Keratinocyte (primary cell): ENCODE results near the gene NKX3-2. TPM values are rescaled to one million over a fixed set of nuclear protein-coding genes. Genes with fewer than 3 reads are reported as not detected.
A peak's percentile ranks its signal among the peaks of the same experiment; 100 is the strongest.

Experiments used
- DNase-seq: peaks from one replicate; pipeline ENCODE4 v3.0.0-alpha.2; 2011; ENCODE audit warnings: low read depth, missing footprints, low spot score
- FAIRE-seq: peaks from 2 replicates; lab custom pipeline; 2011; peaks lifted over from hg19 to GRCh38; lab: Jason Lieb, UNC
- H2AFZ ChIP-seq: 2 replicates; pipeline ENCODE4 v1.6.0; 2012; ENCODE audit warnings: low read length, control low read depth, inconsistent platforms; ENCODE audit not compliant: control insufficient read depth
- H3K27ac ChIP-seq: 2 replicates; pipeline ENCODE4 v1.5.1; 2011; ENCODE audit warnings: low read length; ENCODE audit not compliant: control insufficient read depth, insufficient read depth
- H3K27me3 ChIP-seq: 3 replicates; pipeline ENCODE4 v1.6.0; 2011; ENCODE audit warnings: low read length; ENCODE audit not compliant: control insufficient read depth, insufficient read depth; ENCODE audit errors: extremely low read depth
- H3K36me3 ChIP-seq, 2 experiments: 2 replicates in 1 of 2; 3 replicates in 1 of 2; pipeline ENCODE4 v1.5.1; 2011; ENCODE audit warnings: low read length in 2 of 2, mild to moderate bottlenecking in 1 of 2; ENCODE audit not compliant: control insufficient read depth in 2 of 2, insufficient read depth in 2 of 2; ENCODE audit errors: extremely low read depth in 1 of 2
- H3K4me1 ChIP-seq: 3 replicates; pipeline ENCODE4 v1.5.1; 2011; ENCODE audit warnings: low read length; ENCODE audit not compliant: control insufficient read depth, insufficient read depth; ENCODE audit errors: extremely low read depth
- H3K4me2 ChIP-seq: 3 replicates; pipeline ENCODE4 v1.6.0; 2011; ENCODE audit warnings: low read depth, low read length; ENCODE audit not compliant: control insufficient read depth, insufficient read depth; ENCODE audit errors: extremely low read depth
- H3K4me3 ChIP-seq, 3 experiments: fragments of 200-600 bp in 1 of 3; sonication (generic) in 1 of 3; 2 replicates in 2 of 3; 3 replicates in 1 of 3; pipeline ENCODE4 v1.5.1; 2011 to 2016; ENCODE audit warnings: low read length in 3 of 3, mild to moderate bottlenecking in 3 of 3, control low read depth in 2 of 3, inconsistent platforms in 1 of 3, low read depth in 1 of 3, mixed read lengths in 1 of 3, mixed run types in 1 of 3, moderate library complexity in 1 of 3; ENCODE audit not compliant: control insufficient read depth in 2 of 3, insufficient read depth in 2 of 3; ENCODE audit errors: extremely low read depth in 1 of 3
- H3K79me2 ChIP-seq: 2 replicates; pipeline ENCODE4 v1.6.0; 2012; ENCODE audit warnings: low read length; ENCODE audit not compliant: control insufficient read depth, insufficient read depth
- H3K9ac ChIP-seq: 3 replicates; pipeline ENCODE4 v1.6.0; 2011; ENCODE audit warnings: low read length; ENCODE audit not compliant: control insufficient read depth, insufficient read depth; ENCODE audit errors: extremely low read depth
- H3K9me1 ChIP-seq: 3 replicates; pipeline ENCODE4 v1.6.0; 2011; ENCODE audit warnings: low read length; ENCODE audit not compliant: control insufficient read depth, insufficient read depth; ENCODE audit errors: extremely low read depth
- H3K9me3 ChIP-seq: 2 replicates; pipeline ENCODE4 v1.5.1; 2012; ENCODE audit warnings: low read depth, low read length; ENCODE audit not compliant: control insufficient read depth
- H4K20me1 ChIP-seq: 3 replicates; pipeline ENCODE4 v1.6.0; 2011; ENCODE audit warnings: low read length; ENCODE audit not compliant: control insufficient read depth, insufficient read depth; ENCODE audit errors: extremely low read depth
- CTCF ChIP-seq, 3 experiments: IDR thresholded peaks in 1 of 3; conservative IDR thresholded peaks in 1 of 3; optimal IDR thresholded peaks in 1 of 3; 2 replicates in 2 of 3; 3 replicates in 1 of 3; pipeline versions ENCODE3 to v1.5.1; 2011; ENCODE audit warnings: low read length in 3 of 3, mild to moderate bottlenecking in 3 of 3, moderate library complexity in 2 of 3, control low read depth in 1 of 3, inconsistent platforms in 1 of 3; ENCODE audit not compliant: insufficient read depth in 2 of 3; ENCODE audit errors: extremely low read depth in 1 of 3
- EZH2 ChIP-seq: IDR thresholded peaks from one replicate; pipeline ENCODE4 v1.6.1; 2012; ENCODE audit warnings: inconsistent platforms, mild to moderate bottlenecking, low read length, moderate library complexity
- dilution Hi-C: fragments of 300-500 bp; cut with MboI; formaldehyde crosslinking; loops from one replicate; pipeline ENCODE4 v1.7.0; 2020; ENCODE audit warnings: low sequenced_read_pairs; ENCODE audit not compliant: extremely low pct_ligation_motif_present
- polyA plus RNA-seq, 5 experiments: library from polyadenylated mRNA; depleted of rRNA in 3 of 5; stranded (reverse) in 3 of 5; stranded (forward) in 1 of 5; unstranded in 1 of 5; fragments of >200 nt; gene quantifications; 1 replicate in 1 of 5; 2 replicates in 3 of 5; 3 replicates in 1 of 5; pipeline versions ENCODE4 v1.2.1 to v1.2.3, GENCODE V29; 2011 to 2012; ENCODE audit warnings: missing spikeins in 2 of 5, low read depth in 1 of 5, low replicate concordance in 1 of 5

The NKX3-2 gene
- polyA plus RNA-seq, 1 donor (not counting 4 experiments of a cell fraction or from before 2014, with no cell fraction given): 0.04 TPM

- H3K4me2 ChIP-seq: no peak overlapping the region
- H3K9ac ChIP-seq: no peak overlapping the region
- TF ChIP-seq CTCF (optimal IDR thresholded peaks at IDR 0.05 in 1 of 3, IDR thresholded peaks at IDR 0.05 in 1 of 3, conservative IDR thresholded peaks at IDR 0.05 in 1 of 3; ENCODE audit: extremely low read depth in 1 of 3, insufficient read depth in 2 of 3, low read length in 3 of 3) (no peak), EZH2 (peak; percentile 81)
- no peaks in the 10 kb centered on the region for H4K20me1 ChIP-seq
- H3K4me1 ChIP-seq: peaks cover 3% of the 10 kb centered on the region
- no peaks in the 10 kb centered on the region for H3K79me2 ChIP-seq
- DNase-seq (no peak), FAIRE-seq (no peak)
- peaks cover 99% of the 10 kb centered on the region for H3K27me3 ChIP-seq
- H3K9me3 ChIP-seq: peaks cover 5% of the 10 kb centered on the region
- H3K9me1 ChIP-seq: no peaks in the 10 kb centered on the region
- dilution Hi-C loops: no loop called here
- no peak overlapping the region for H3K27ac ChIP-seq
- no peaks in the 10 kb centered on the region for H3K36me3 ChIP-seq
- H3K4me3 ChIP-seq: no peak overlapping the region
- H2AFZ ChIP-seq: no peak overlapping the region
Observed at GRCh38 chr4:13529128-13529919, 15.0 kb downstream of the NKX3-2 start.

GRCh38 chr4:13528821-13529127, 15.5 kb downstream of the NKX3-2 start:
- Histone ChIP-seq H3K9ac (no peak overlapping the region), H3K27me3 (peaks cover 99% of the 10 kb centered on the region), H3K9me3 (peaks cover 11% of the 10 kb centered on the region), H3K79me2 (no peaks in the 10 kb centered on the region), H3K36me3 (no peaks in the 10 kb centered on the region), H3K4me3 (no peak overlapping the region), H4K20me1 (no peaks in the 10 kb centered on the region), H3K27ac (no peak overlapping the region), H3K4me1 (peaks cover 3% of the 10 kb centered on the region), H2AFZ (no peak overlapping the region), H3K9me1 (no peaks in the 10 kb centered on the region), H3K4me2 (peak overlapping the region; percentile 30)
- FAIRE-seq: no peak
- dilution Hi-C loops: no loop called here
- DNase-seq: no peak
- TF ChIP-seq EZH2: no peak
- TF ChIP-seq CTCF (optimal IDR thresholded peaks at IDR 0.05 in 1 of 3, IDR thresholded peaks at IDR 0.05 in 1 of 3, conservative IDR thresholded peaks at IDR 0.05 in 1 of 3; ENCODE audit: extremely low read depth in 1 of 3, insufficient read depth in 2 of 3, low read length in 3 of 3): no peak
